ENCODE measurements around the gene PPIP5K1.
A peak's percentile ranks its signal among the peaks of the same experiment; 100 is the strongest.
"Not testable (repeated sequence)": the region's sequence is repeated elsewhere in the genome, so short reads cannot be mapped to it uniquely, and the experiment has no call there.

Gene PPIP5K1

GRCh38 chr15:43538091-43538490 lies 51.9 kb downstream of the PPIP5K1 start:
- H3K18ac ChIP-seq (ENCODE audit: low read length), result no peak overlapping the region
- H3K9ac ChIP-seq (ENCODE audit: low read length), result no peak overlapping the region
- H3K79me1 ChIP-seq (ENCODE audit: low read length), result no peaks in the 10 kb centered on the region
- no peak overlapping the region for H3K4me3 ChIP-seq (ENCODE audit: low read length)
- H3K27ac ChIP-seq (ENCODE audit: low read depth, low read length), result no peak overlapping the region
- no peak overlapping the region for H4K5ac ChIP-seq (ENCODE audit: low read length)
- no peak overlapping the region for H2AK5ac ChIP-seq (ENCODE audit: low read length)
- no peak overlapping the region for H2BK15ac ChIP-seq (replicated peaks; ENCODE audit: low read depth)
- H3K36me3 ChIP-seq (ENCODE audit: control insufficient read depth, insufficient read depth, low read length), result no peaks in the 10 kb centered on the region
- no peak overlapping the region for H4K8ac ChIP-seq (ENCODE audit: low read depth, low read length)
- H3K4me2 ChIP-seq (ENCODE audit: low read length), result no peak overlapping the region
- H2BK120ac ChIP-seq (ENCODE audit: low read depth, low read length), result no peak overlapping the region
- no peaks in the 10 kb centered on the region for H3K79me2 ChIP-seq (ENCODE audit: control insufficient read depth, insufficient read depth, low read length)
- H2BK5ac ChIP-seq (ENCODE audit: low read length), result no peak overlapping the region
- WGBS (ENCODE audit: extremely low coverage, insufficient coverage, low lambda C conversion rate), result no CpG with 5 or more reads among the region's 2 CpGs
- no peak overlapping the region for H3K4ac ChIP-seq (ENCODE audit: low read depth, low read length)
- no peak for DNase-seq
- no peaks in the 10 kb centered on the region for H3K4me1 ChIP-seq (ENCODE audit: control insufficient read depth, low read depth, low read length)
- no peaks in the 10 kb centered on the region for H3K27me3 ChIP-seq (ENCODE audit: insufficient read depth, low read length, poor library complexity)
- no peak overlapping the region for H3K56ac ChIP-seq (ENCODE audit: low read length)
- no peak overlapping the region for H3K23ac ChIP-seq (ENCODE audit: low read length)

- no peak overlapping the region for H3K23ac ChIP-seq (ENCODE audit: low read length)
- no peaks in the 10 kb centered on the region for H3K79me1 ChIP-seq (ENCODE audit: low read length)
- no CpG with 5 or more reads among the region's 3 CpGs for WGBS (ENCODE audit: extremely low coverage, insufficient coverage, low lambda C conversion rate)
- H2BK15ac ChIP-seq (replicated peaks; ENCODE audit: low read depth), result no peak overlapping the region
- H3K79me2 ChIP-seq (ENCODE audit: control insufficient read depth, insufficient read depth, low read length), result no peaks in the 10 kb centered on the region
- no peak for DNase-seq
- no peaks in the 10 kb centered on the region for H3K27me3 ChIP-seq (ENCODE audit: insufficient read depth, low read length, poor library complexity)
- no peak overlapping the region for H3K4me3 ChIP-seq (ENCODE audit: low read length)
- H3K4me1 ChIP-seq (ENCODE audit: control insufficient read depth, low read depth, low read length), result peaks cover 8% of the 10 kb centered on the region
- no peak overlapping the region for H2BK120ac ChIP-seq (ENCODE audit: low read depth, low read length)
- H4K8ac ChIP-seq (ENCODE audit: low read depth, low read length), result no peak overlapping the region
- no peak overlapping the region for H3K27ac ChIP-seq (ENCODE audit: low read depth, low read length)
- H3K18ac ChIP-seq (ENCODE audit: low read length), result no peak overlapping the region
- no peak overlapping the region for H2AK5ac ChIP-seq (ENCODE audit: low read length)
- H3K36me3 ChIP-seq (ENCODE audit: control insufficient read depth, insufficient read depth, low read length), result no peaks in the 10 kb centered on the region
- H4K5ac ChIP-seq (ENCODE audit: low read length), result no peak overlapping the region
- H3K9ac ChIP-seq (ENCODE audit: low read length), result no peak overlapping the region
- H2BK5ac ChIP-seq (ENCODE audit: low read length), result no peak overlapping the region
- no peak overlapping the region for H3K4me2 ChIP-seq (ENCODE audit: low read length)
- no peak overlapping the region for H3K4ac ChIP-seq (ENCODE audit: low read depth, low read length)
- H3K56ac ChIP-seq (ENCODE audit: low read length), result no peak overlapping the region
Observed at GRCh38 chr15:43534897-43535296, 55.1 kb downstream of the PPIP5K1 start.

- not testable (repeated sequence) for H3K4me3 ChIP-seq (ENCODE audit: low read length); H3K27ac ChIP-seq (ENCODE audit: low read depth, low read length); H2BK120ac ChIP-seq (ENCODE audit: low read depth, low read length); H2BK15ac ChIP-seq (replicated peaks; ENCODE audit: low read depth); H3K4me1 ChIP-seq (ENCODE audit: control insufficient read depth, low read depth, low read length); H3K23ac ChIP-seq (ENCODE audit: low read length); H3K4ac ChIP-seq (ENCODE audit: low read depth, low read length); H4K8ac ChIP-seq (ENCODE audit: low read depth, low read length); H3K4me2 ChIP-seq (ENCODE audit: low read length); H3K18ac ChIP-seq (ENCODE audit: low read length); H4K5ac ChIP-seq (ENCODE audit: low read length); H2BK5ac ChIP-seq (ENCODE audit: low read length); H3K36me3 ChIP-seq (ENCODE audit: control insufficient read depth, insufficient read depth, low read length); H3K79me1 ChIP-seq (ENCODE audit: low read length); H3K27me3 ChIP-seq (ENCODE audit: insufficient read depth, low read length, poor library complexity); H3K9ac ChIP-seq (ENCODE audit: low read length); DNase-seq; H2AK5ac ChIP-seq (ENCODE audit: low read length); H3K79me2 ChIP-seq (ENCODE audit: control insufficient read depth, insufficient read depth, low read length); H3K56ac ChIP-seq (ENCODE audit: low read length)
- WGBS (ENCODE audit: extremely low coverage, insufficient coverage, low lambda C conversion rate), result no CpG with 5 or more reads among the region's 5 CpGs
Observed at GRCh38 chr15:43532826-43533225, 57.2 kb downstream of the PPIP5K1 start.

- peak; percentile 27 for DNase-seq
Observed at GRCh38 chr15:43531018-43531670, 58.9 kb downstream of the PPIP5K1 start.

GRCh38 chr15:43529587-43530345 lies 60.2 kb downstream of the PPIP5K1 start:
- no peak overlapping the region for H3K27ac ChIP-seq (ENCODE audit: low read depth, low read length)
- H2BK15ac ChIP-seq (replicated peaks; ENCODE audit: low read depth), result no peak overlapping the region
- H4K8ac ChIP-seq (ENCODE audit: low read depth, low read length), result no peak overlapping the region
- no peak overlapping the region for H3K4me2 ChIP-seq (ENCODE audit: low read length)
- H3K27me3 ChIP-seq (ENCODE audit: insufficient read depth, low read length, poor library complexity), result no peaks in the 10 kb centered on the region
- H3K56ac ChIP-seq (ENCODE audit: low read length), result no peak overlapping the region
- no peaks in the 10 kb centered on the region for H3K79me2 ChIP-seq (ENCODE audit: control insufficient read depth, insufficient read depth, low read length)
- H3K23ac ChIP-seq (ENCODE audit: low read length), result no peak overlapping the region
- H3K18ac ChIP-seq (ENCODE audit: low read length), result no peak overlapping the region
- DNase-seq, result no peak
- H3K9ac ChIP-seq (ENCODE audit: low read length), result no peak overlapping the region
- no peaks in the 10 kb centered on the region for H3K36me3 ChIP-seq (ENCODE audit: control insufficient read depth, insufficient read depth, low read length)
- no peak overlapping the region for H3K4me3 ChIP-seq (ENCODE audit: low read length)
- WGBS (ENCODE audit: extremely low coverage, insufficient coverage, low lambda C conversion rate), result no CpG with 5 or more reads among the region's 12 CpGs
- no peak overlapping the region for H4K5ac ChIP-seq (ENCODE audit: low read length)
- H2BK5ac ChIP-seq (ENCODE audit: low read length), result no peak overlapping the region
- peaks cover 8% of the 10 kb centered on the region for H3K4me1 ChIP-seq (ENCODE audit: control insufficient read depth, low read depth, low read length)
- H2BK120ac ChIP-seq (ENCODE audit: low read depth, low read length), result no peak overlapping the region
- H3K4ac ChIP-seq (ENCODE audit: low read depth, low read length), result no peak overlapping the region
- H2AK5ac ChIP-seq (ENCODE audit: low read length), result no peak overlapping the region
- H3K79me1 ChIP-seq (ENCODE audit: low read length), result no peaks in the 10 kb centered on the region

More at GRCh38 chr15:43531018-43531670, 58.9 kb downstream of the PPIP5K1 start:
- no peaks in the 10 kb centered on the region for H3K79me1 ChIP-seq (ENCODE audit: low read length)
- no CpG with 5 or more reads among the region's 7 CpGs for WGBS (ENCODE audit: extremely low coverage, insufficient coverage, low lambda C conversion rate)
- no peaks in the 10 kb centered on the region for H3K27me3 ChIP-seq (ENCODE audit: insufficient read depth, low read length, poor library complexity)
- H4K5ac ChIP-seq (ENCODE audit: low read length), result no peak overlapping the region
- no peak overlapping the region for H3K27ac ChIP-seq (ENCODE audit: low read depth, low read length)
- peak overlapping the region; percentile 10 for H3K56ac ChIP-seq (ENCODE audit: low read length)
- no peak overlapping the region for H3K4me2 ChIP-seq (ENCODE audit: low read length)
- H2BK5ac ChIP-seq (ENCODE audit: low read length), result no peak overlapping the region
- H3K23ac ChIP-seq (ENCODE audit: low read length), result no peak overlapping the region
- no peak overlapping the region for H2BK120ac ChIP-seq (ENCODE audit: low read depth, low read length)
- H2AK5ac ChIP-seq (ENCODE audit: low read length), result no peak overlapping the region
- H3K18ac ChIP-seq (ENCODE audit: low read length), result no peak overlapping the region
- no peak overlapping the region for H3K9ac ChIP-seq (ENCODE audit: low read length)
- no peak overlapping the region for H3K4me3 ChIP-seq (ENCODE audit: low read length)
- H3K4me1 ChIP-seq (ENCODE audit: control insufficient read depth, low read depth, low read length), result peaks cover 8% of the 10 kb centered on the region
- H3K4ac ChIP-seq (ENCODE audit: low read depth, low read length), result no peak overlapping the region
- H2BK15ac ChIP-seq (replicated peaks; ENCODE audit: low read depth), result no peak overlapping the region
- no peaks in the 10 kb centered on the region for H3K36me3 ChIP-seq (ENCODE audit: control insufficient read depth, insufficient read depth, low read length)
- H4K8ac ChIP-seq (ENCODE audit: low read depth, low read length), result no peak overlapping the region
- no peaks in the 10 kb centered on the region for H3K79me2 ChIP-seq (ENCODE audit: control insufficient read depth, insufficient read depth, low read length)

Measured in mesendoderm (in vitro differentiated cells).